Medulla oblongata (tissue), 1 donor: ENCODE results near the gene UGT2B28.
"Not testable (repeated sequence)": the region's sequence is repeated elsewhere in the genome, so short reads cannot be mapped to it uniquely, and the experiment has no call there.

Experiments
- DNase-seq: peaks from one replicate; pipeline ENCODE4 v3.0.0-alpha.2; 2015; ENCODE audit errors: extremely low spot score

The UGT2B28 gene

DNA sequence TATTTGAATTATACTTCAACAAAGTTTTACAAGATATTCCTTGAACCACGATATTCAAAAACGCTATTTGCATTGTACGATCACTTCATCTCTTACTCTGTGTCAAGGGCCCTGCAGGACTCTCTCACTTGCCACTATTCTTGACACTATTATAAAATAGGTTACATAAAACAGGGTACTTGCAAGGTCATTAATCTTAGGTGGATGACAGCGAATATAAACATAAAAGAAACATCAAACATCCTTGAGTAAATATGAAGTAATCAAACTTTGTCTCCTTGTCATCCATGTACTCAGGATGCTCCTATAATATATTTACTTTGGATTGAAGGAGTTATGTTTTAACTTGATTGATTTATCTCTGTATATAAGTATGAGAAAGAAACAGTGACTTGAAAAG, at the start of gene UGT2B28:
TSS of gene UGT2B28 (plus strand) at position 395 of the 400 bp plus-strand sequence. CDS start 26 bp downstream, outside the sequence.
- not testable (repeated sequence) for DNase-seq

DNA sequence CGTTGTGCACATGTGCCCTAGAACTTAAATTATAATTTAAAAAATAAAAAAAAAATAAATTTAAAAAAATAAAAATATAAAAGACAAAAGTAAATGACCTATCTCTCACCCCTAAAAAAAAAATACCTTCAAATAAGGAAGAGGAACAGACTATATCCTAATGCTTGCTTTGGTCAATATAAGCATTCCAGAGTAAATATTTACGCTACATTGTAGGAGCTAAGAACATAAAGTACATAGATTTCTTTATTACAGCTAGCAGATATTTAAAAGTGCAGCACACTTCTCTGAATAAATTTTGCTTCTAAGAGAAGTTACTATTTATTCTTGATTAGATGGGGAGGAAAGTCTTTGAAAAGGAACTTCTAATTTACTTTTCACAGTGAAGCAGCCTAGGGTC, 41.2 kb upstream of the UGT2B28 start:
- no peak for DNase-seq

DNA sequence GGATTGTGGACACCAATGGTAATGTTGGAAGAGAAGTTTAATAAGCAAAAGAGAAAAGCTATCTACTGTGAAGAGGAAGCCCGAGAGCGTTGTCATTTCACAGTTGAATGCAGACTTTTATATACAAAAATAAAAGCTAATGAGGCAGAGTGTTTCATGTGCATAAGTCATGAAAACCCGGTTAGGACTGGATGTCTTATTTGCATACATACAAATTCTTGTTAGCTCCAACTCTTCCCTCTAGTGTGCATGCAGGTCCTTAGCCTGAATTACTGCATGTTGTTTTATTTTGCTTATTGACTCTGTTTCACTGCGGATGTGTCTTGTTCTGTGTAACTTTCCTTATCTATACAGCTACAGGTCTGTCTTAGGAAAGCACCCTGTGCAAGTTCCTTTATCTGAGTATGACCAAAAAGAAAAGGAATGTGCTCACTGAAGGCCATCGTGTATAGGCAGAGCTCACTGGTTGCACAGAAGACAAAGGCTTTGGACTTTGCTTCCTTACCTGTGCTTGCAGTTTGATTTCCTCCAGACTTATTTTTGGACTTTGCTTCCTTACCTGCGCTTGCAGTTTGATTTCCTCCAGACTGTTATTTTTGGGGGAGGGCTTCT, 40.6 kb upstream of the UGT2B28 start:
- DNase-seq = no peak

DNA sequence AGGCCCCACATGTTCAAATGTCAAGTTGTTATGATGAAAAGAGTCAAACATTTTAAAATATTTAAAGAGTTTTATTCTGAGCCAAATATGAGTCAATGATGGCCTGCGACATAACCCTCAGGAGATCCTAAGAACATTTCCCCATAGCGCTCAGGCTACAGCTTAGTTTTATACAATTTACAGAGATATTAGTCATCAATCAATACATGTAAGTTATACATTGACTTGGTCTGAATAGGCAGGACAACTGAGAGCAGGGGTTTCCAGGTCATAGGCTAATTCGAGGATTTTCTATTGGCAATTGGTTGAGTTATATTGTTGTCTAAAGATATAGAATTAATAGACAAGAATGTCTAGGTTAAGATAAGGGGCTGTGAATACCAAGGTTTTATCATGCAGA, 39.5 kb upstream of the UGT2B28 start:
- DNase-seq = not testable (repeated sequence)

DNA sequence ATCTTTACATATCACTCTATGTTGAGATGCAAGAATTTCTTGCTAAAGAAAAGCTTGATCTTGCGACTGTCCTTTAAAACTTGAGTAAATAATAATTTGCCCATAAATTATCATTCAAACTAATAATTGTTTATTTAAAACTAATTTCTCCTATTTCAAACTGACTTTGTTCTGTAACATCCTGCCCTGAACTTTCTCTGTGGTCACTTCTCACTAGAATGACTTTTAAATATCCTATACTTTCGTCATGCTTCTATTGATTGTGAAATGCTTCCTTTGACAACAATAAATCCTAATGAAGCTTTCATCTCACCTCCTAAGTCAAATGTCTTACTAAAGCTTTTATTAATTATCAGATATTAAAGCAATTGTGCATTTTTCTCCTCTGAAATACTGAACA, 38.5 kb upstream of the UGT2B28 start:
- DNase-seq = not testable (repeated sequence)

DNA sequence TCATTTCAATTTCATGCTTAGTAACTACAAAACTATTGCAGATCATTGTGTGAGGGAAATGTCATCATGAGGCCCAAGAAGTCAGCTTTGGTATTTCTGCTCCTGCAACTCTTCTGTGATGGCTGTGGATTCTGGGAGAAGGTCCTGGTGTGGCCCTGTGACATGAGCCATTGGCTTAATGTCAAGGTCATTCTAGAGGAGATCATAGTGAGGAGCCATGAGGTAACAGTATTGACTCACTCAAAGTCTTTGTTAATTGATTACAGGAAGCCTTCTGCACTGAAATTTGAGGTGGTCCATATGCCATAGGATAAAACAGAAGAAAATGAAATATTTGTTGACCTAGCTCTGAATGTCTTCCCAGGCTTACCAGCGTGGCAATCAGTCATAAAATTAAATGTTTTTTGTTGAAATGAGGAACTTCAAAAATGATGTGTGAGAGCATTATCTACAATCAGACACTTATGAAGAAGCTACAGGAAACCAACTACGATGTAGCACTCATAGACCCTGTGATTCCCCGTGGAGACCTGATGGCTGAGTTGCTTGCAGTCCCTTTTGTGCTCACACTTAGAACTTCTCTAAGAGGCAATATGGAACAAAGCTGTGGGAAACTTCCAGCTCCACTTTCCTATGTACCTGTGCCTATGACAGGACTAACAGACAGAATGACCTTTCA, 37.6 kb upstream of the UGT2B28 start:
- DNase-seq = not testable (repeated sequence)

DNA sequence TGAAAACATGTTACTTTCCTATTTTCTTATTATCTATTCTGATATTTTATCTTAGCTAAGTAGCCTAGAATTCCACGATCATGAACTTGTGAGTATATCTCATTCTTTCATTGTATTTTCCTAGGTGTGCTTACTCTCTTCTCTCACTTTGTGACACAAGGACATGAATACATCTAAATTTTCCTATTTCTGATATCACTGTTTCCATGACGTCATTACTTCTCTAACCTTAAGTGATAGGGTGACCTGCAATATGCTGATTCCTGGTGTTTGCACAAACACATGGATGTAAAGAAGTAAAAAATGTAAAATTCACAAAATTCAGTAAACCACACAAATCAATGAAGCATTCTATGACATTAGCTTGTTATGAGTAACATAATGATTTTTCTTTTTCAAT, 29.4 kb upstream of the UGT2B28 start:
- DNase-seq = not testable (repeated sequence)

DNA sequence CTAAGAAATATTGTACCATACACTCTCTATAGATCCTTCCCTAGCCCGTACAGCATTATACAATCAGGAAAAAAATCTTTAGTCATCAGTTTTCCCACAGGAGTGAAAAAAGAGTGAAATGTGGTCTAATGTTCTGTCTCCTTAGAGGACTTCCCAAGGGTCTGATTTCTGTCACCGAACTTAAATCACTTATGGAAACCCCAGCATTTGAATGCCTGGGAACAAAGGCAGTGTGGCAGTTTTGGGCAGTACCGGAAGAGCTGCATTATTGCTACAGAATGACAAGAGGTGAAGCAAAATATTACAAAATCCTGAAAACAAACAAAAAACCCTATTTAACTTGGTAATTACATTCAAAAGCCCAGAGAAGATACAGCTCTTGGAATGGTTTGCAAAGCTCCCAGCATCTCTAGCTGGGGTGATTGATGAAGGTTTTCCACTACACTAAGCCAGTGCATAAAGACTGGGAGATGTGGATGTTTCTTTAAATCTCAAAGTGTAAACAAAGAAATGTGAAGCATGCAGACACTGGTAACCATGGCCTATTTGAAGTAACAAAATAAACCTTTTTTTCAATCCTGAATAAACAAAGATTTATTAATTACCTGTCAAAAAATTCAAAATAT, 27.0 kb upstream of the UGT2B28 start:
- DNase-seq = not testable (repeated sequence)

DNA sequence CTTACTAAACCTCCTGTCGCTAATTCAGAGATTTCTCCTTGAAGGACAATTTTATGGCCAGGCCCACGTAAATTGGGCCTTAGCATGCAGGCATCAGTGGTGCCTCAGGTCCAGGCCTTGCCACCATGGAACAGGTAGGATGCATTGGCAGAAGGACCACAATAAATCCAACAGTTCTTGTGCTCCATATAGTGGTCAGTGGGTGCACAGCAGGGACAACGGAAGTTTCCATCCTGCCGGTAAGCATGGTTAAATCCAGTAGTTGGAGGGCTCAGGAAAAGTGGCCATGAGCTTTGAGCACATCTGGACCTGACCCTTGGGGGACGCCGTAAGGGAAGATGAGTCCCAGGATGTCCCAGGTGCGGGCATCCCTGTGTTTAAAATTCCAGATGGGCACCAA, 11.7 kb upstream of the UGT2B28 start:
- DNase-seq = not testable (repeated sequence)

DNA sequence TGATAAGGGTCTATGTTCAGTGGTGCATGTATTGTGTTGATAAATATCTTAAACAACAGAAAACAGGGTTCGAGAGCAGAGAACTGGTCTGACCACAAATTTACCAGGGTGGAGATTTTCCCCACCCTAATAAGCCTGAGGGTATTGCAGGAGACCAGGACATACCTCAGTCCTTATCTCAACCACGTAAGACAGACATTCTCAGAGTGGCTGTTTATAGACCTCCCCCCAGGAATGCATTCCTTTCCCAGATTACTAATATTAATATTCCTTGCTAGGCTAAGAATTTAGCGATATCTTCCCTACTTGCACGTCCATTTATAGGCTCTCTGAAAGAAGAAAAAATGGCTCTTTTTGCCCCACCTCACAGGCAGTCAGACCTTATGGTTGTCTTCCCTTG, 16.1 kb downstream of the UGT2B28 start:
- not testable (repeated sequence) for DNase-seq

DNA sequence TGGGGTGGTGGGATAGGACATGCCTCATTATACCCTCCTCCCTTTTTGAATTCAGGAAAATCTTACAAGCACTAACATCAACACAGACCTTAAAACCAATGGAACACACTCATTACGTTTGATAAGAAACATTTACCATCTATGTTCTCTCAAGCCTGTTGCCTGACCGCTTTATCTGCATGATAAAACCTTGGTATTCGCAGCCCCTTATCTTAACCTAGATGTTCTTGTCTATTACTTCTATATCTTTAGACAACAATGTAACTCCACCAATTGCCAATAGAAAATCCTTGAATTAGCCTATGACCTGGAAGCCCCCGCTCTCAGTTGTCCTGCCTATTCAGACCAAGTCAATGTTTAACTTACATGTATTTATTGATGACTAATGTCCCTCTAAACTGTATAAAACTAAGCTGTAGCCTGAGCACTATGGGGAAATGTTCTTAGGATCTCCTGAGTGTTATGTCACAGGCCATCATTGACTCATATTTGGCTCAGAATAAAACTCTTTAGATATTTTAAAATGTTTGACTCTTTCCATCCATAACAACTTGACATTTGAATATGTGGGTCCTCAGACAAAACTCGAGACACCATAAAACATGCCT, 28.3 kb downstream of the UGT2B28 start:
- not testable (repeated sequence) for DNase-seq

DNA sequence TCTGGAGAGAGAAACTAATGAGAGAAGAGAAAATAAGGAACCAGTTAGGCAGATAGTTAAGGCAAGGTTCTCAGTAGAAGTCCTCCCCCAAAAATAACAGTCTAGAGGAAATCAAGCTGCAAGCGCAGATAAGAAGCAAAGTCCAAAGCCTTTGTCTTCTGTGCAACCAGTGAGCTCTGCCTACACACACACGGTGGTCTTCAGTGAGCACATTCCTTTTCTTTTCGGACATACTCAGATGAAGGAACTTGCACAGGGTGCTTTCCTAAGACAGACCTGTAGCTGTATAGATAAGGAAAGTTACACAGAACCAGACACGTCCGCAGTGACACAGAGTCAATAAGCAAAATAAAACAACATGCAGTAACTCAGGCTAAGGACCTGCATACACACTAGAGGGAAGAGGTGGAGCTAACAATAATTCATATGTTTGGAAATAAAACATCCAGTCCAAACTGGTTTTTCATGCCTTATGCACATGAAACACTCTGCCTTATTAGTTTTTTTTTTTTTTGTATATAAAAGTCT, 29.3 kb downstream of the UGT2B28 start:
- DNase-seq = not testable (repeated sequence)

DNA sequence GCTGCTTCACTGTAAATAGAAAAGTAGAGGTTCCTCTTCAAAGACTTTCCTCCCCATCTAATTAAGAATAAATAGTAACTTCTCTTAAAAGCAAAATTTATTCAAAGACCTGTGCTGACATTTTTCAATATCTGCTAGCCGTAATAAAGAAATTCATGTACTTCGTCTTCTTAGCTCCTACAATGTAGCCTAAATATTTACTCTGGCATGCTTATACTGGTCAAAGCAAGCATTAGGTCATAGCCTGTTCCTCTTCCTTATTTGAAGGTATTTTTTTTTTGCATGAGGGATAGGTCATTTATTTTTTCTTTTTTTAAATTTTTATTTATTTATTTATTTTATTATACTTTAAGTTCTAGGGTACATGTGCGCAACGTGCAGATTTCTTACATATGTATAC, 30.0 kb downstream of the UGT2B28 start:
- not testable (repeated sequence) for DNase-seq

DNA sequence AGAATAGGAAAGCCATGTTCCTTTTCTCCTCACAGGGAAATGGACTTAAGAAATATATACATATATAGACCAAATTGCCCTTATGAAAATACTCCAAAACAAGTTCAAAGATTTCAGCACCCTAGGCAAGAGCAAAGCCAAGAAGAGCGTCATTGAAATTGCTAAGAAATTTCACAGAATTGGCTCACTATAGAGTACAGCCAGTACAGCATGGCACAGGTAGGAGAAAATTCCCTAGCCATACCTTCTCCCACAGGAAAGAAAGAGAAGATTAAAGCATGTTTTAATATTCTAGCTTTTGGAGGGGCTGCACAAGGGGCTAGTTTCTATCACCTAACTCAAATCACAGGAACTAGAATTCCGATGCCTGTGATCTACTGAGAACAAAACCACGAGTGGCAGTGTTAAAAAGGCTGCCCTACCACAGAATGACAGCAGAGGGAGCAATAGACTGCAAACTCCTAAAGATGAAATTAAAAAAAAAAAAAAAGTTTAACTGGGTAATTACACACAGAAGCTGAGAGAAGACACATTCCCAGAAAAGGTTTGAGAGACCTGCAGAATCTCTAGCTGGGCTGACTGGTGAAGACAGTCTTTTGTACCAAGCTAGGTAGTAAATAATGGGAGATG, 37.5 kb downstream of the UGT2B28 start:
- DNase-seq = peak; percentile 14

DNA sequence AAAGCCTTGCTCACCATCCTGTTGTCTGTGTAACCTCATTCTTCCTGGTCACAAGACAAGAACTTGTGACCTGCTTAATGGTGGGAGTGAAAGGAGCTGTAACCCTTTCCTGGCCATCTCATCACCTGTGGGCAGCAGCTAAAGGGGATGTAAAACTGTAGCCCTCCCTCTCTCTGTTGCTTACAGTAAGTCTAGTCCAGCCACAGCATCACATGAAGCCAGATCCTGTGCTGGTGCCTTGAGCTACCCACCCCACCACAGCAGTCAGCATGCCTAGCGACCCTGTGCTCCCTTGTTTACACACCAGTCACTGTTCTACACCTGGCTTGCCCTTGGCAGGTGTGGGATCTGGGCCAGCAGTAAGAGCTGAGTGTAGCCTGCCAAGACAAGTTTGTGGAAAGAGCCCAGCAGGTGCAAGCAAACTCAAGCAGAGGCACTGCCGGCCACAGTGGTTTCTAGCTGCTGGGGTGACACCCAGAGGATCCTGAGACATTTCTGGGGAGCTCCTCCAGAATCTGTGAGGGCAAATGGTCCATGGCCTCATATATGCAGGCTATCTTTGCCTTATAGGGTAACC, 41.0 kb downstream of the UGT2B28 start:
- DNase-seq = no peak

DNA sequence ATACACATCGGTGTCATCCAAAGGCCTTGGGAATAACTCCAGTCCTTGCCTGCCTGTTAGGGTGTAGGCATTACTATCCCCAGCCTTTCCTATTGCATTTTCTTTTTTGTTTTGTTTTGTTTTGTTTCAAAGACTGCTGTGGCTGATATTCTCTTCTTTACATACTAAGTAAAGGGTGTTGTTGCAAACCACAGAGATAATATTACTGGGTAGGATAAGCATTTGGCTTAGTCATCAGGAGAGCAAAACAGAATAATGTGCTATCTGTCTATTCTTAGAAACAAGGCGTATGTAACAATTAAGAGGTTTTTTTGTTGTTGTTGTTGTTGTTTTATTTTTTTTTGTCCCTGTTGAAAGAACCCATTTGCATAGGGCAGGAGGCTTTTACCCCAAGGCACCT, 41.8 kb downstream of the UGT2B28 start:
- no peak for DNase-seq

DNA sequence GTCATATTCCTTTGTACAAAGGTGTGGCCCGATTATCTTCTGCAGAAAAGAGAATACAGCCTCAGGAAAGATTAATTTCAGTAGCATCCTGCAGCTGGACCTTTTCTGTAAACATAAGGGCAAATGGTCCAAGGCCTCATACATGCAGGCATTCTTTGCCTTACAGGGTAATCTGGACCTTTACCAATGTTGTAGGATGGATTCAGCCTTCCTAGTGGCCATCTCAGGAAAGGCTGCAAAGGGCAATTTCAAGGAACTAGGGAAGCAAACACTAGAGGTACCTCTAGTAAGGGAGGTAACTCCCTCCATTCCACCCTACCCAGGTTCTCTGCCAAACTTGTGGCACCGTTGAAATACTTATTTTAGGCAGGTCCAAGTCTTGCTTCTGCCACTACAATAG, 43.0 kb downstream of the UGT2B28 start:
- no peak for DNase-seq

DNA sequence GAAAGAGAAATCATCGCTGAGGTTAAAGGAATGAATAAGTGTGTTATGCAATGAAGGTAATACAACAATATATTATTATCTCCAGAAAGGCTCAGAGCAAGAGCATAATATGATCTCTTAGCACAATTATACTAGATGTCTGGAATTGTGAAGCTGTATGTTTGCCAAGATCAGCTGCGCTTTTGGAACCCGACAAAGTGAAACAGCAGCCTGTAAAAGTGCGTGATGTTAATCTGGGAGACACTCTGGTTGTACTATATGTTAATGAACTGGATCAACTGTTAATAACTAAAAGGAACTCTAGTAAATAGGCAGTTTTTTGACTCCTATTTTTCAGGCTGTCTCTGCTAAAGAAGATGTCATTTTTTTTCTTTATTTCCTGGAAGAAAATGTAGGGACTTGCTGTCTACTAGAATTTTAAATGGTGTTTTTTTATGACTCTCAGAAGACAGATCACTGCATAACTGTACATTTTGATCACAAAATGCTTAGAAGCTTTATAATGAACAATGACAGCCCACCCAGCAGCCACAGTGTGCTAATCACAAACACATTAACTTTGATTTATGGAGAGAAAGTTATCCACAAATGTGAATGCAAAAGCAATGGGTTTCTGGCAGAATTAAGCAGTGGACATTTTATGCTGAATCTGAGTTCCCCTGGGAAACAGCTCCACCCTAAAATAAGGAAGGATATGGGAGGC, 50.2 kb downstream of the UGT2B28 start:
- no peak for DNase-seq

DNA sequence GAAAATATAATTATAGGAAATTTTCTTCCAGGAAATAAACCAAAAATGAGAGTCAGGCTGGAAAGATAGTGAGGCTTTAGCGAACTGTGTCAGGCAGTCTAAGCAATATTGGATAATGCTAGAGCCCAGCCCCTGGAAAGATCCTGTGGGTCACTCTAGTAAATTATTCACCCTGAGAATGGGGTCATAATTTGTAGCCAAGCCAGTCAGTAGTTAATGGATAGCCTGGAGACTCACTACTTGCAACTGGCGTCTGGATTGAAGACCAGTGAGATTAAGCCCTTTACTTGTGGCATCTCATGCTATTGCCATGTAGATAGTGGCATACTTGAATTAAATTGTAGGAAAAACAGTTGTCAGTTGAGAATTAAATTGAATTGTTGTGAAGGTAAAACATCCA, 51.0 kb downstream of the UGT2B28 start:
- DNase-seq = not testable (repeated sequence)

DNA sequence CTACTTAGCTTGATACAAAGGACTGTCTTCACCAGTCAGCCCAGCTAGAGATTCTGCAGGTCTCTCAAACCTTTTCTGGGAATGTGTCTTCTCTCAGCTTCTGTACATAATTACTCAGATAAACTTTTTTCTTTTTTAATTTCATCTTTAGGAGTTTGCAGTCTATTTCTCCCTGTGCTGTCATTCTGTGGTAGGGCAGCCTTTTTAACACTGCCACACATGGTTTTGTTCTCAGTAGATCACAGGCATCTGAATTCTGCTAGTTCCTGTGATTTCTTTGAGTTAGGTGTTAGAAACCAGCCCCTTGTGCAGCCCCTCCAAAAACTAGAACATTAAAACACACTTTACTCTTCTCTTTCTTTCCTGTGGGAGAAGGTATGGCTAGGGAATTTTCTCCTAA, 55.2 kb downstream of the UGT2B28 start:
- DNase-seq = not testable (repeated sequence)

DNA sequence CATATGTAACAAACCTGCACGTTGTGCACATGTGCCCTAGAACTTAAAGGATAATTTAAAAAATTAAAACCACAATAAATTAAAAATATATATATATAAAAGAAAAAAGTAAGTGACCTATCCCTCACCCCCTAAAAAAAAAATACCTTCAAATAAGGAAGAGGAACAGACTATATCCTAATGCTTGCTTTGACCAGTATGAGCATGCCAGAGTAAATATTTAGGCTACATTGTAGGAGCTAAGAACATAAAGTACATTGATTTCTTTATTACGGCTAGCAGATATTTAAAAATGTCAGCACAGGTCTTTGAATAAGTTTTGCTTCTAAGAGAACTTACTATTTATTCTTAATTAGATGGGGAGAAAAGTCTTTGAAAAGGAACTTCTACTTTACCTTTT, 62.8 kb downstream of the UGT2B28 start:
- DNase-seq = not testable (repeated sequence)
